GM15510 (cell line): Measurements from ENCODE around the gene FOXO3.
A peak's percentile ranks its signal among the peaks of the same experiment; 100 is the strongest.

ENCODE experiments used
- POLR2A ChIP-seq: IDR thresholded peaks from 3 replicates; pipeline ENCODE4 v1.6.1; 2011; ENCODE audit warnings: borderline replicate concordance; ENCODE audit not compliant: insufficient read length; ENCODE audit errors: extremely low read depth

The FOXO3 gene

DNA sequence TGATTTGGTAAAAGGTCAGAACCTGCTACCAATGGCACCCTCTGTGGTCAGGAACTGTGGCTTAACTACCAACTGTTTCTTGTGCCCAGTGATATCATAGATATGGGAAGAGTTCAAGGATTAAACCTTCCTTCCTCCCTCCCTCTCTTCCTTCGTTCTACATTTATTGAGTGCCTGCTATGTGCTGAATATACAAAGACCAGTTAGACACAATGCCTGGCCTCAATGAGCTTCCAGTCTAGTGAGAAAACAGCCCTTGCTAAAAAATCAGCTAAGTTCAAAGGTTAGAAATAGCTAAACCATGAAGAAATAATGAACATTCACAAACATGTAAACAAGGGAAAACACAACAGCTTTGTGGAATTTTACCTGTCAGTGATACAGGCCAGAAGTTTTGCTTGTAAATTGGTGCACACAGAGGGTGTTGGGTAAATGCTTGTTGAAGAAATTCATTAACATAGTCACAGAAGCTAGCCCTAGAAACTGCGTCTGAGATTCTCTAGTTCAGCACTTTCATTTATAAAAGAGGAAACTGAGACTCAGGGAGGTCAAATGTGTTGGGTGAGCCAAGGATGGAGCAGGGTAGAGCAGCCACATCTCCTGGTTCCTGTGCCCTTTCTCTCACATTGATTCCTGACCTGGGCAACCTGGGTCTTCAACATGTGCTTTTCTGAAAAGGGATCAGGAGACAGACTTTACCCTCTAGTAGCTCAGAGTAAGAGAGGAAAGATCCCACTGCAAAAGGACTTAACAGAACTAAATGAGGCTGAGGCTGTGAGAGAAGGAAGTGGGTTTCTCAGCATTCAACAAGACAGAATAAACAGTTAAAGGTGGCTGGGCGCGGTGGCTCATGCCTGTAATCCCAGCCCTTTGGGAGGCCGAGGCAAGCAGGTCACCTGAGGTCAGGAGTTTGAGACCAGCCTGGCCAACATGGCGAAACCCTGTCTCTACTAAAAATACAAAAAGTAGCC is 14.4 kb upstream of the FOXO3 start:
- TF ChIP-seq POLR2A, result no peak

DNA sequence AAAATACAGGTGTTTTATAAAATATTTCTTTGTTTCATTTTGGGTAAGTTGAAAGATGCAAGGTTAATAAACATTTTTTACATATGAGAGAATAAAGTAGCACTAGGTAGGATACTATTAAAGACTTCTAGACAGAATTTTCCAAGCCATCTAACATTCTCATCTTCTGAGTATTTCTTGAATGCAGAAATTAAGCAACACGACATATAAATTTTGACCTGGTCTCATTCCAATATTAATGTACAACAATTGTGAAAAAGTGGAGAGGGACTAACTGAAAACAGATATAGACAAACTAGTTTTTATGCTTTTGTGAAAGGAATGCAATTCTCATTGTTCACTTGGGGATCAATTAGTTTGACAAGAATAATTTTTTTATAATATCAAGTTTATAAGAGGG is 11.5 kb upstream of the FOXO3 start:
- TF ChIP-seq POLR2A, result no peak

DNA sequence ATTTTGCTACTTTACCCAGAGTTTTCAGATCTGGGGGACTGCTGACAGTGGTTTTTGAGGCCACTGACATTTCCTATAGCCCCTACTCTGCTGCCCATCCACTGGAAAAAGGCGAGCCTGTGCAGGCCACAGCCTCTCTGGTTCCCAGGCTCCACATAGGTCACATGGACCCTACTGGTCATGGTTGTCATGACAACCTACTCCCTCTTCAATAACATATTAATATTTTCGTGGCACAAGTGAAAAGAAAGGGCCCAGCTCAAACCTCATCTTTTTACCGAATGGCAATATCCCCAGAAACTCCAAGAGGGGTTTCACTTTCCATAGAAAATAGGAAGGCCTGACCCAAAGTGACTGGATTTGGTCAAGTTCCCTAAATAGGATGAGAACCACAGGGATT is 11.0 kb upstream of the FOXO3 start:
- TF ChIP-seq POLR2A, result no peak

DNA sequence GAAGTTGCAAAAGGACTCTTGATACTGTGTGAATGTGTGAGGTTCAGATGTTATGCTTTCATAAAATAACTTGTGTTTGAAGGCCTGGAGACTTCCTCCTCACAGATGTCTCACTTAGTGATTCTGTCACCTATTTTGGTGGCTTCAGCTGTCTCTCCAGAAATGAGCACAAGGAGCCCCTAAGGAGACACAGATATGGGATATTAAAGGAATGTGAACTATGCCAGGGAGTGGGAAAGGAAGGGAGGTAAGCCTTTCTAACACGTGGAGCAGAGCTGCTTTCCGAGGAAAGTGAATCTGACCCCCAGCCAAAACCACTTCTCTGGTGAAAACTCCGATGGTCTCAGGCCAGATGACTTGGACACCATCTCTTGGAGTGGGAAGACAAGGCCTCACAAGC is 10.5 kb upstream of the FOXO3 start:
- TF ChIP-seq POLR2A, result no peak

DNA sequence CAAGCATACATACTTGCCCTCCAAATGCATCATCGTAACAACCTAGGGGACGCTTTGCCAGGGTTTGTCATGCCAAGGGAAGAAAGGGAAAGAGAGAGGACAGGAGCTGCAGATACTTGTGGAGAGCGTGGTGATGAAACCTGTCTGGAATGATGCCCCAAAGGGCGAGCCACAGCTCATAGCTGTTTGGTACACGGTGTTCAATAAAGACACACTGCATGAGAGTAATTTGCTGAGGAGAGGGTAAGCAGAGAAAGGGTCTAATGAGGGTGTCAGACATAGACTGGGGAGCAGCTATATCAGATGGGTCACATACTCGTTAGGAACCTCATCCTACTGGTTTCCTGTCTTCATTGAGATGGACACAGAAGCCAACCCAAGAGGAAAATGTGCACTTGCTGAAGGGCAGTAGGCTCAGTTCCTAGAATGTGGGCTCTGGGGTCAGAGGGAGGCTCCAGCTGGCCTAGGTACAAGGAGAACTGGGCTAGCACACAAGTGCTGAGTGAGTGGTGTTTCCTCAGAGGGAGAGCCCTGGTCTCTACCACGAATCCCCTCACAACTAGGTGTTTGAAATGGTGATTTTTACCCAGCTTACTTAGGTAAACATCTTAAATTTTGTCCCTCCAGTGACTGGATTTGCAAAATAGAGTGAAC is 5.2 kb upstream of the FOXO3 start:
- no peak for TF ChIP-seq POLR2A

DNA sequence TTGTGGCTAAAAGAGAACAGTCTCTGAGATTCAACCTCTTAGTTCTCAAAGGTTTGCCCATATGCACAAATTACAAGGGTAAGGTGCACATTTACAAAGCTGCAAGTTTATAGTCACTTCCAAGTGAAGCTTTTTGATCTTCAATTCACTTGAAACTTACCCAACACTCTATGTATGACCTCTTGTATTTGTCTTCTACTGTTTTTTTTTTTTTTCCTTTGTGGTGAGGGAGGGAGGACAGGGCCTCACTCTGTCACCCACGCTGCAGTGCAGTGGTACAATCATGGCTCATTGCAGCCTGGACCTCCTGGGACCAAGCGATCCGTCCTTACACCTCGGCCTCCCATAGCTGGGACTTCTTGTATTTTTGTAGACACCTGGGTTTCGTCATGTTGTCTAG is 4.5 kb upstream of the FOXO3 start:
- no peak for TF ChIP-seq POLR2A

DNA sequence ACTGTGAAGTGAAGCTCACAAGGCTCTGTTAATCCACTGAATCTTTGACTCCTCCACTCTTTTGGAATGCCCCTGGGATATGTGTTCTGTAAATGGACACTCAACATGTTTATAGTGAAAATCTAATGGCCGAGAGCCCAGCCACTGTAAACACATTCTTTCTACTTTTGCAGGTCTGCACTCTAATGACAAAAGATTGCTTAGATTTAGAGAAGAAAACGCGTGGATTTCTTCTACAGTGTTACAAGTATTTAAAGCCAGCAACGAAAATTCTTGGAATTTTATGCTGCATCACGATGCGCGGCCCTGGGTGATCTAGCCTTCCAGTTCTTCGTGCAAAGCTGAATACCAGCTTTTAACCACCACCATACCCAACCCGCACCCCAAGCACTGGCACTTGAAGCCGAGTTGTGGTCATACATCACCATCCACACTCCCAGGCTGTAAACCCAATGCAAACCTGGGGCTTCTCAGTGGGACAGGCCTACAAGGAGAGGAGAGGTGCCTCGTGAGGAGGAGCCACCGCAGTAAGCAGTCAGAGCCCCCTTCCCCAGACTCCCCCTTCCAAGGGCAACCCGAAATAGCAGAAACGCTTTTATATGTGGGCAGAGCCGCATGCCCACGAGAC is 3.7 kb upstream of the FOXO3 start:
- no peak for TF ChIP-seq POLR2A

DNA sequence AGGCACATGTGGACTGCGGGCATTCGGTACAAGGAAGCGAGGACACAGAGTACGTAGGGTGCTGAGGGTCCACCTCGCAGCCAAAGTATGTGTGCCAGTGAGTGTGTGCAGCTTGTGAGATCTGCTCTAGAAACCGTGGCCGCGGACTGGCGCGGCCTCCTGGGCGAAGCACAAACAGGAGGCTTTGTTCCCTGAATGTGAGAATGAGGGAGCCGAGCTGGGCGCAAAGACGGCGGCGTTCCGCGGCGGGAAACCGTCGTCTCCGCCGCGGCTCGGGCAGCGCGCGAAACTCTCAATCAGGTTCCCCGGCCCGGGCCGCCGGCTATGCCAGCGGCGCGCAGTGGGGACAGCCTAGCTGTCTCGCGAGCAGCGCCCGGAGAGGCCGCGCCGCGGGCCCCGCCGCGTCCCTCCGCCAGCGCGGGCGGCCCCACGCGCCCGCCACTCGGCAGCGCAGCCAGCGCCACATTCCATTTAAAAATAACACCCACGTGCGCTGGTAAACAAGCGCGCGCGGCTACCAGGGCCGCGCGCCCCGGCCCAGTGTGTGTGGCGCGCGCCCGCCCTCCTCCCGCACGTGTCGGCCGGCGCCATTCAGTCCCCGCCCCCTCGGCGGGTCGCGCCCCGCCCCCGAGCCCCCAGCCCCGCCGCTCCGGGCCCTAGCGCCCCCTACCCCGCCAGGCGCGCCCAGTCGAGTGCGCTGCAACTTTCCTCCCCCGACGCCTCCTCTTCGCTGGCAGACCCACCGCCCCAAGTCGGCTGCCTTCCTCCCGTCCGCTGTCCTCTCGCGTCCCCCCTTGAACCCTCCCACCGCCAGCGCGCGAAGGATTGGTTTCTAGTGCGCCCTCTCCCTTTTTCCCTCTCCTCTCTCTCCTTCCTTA is 3.0 kb upstream of the FOXO3 start:
- no peak for TF ChIP-seq POLR2A

DNA sequence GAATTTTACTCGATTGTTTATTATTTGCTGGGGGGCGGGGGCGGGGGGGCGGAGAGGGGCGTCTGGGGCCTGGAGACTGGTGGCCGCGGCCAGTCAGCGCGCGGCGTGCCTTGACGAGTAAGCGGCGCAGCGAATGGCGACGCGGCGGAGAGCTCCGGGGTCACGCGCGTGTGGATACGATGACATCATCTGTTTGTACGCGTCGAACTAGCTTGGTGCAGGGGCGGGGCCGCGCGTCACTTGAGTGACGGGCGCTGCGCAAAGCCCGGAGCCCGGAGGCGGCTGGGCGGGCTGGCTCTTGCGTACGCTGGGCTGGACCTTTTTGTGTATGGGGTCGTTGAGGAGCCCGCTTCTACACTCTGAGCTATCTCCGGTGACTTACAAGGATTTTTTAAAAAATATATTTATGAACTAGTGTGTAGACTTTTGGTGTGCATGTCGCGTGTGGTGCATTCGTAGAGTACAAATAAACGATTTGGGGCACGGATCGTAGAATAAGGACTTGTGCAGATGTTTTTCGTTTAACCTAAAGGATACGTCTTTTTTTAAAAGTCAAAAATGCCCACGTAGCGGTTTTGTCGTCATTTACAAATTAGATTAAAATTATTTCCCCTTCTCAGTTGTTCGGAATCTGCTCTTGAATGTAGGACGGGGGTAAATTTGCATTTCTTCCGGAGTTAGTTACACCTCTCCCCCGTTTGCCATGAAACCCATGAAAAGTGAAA is 2.2 kb upstream of the FOXO3 start:
- TF ChIP-seq POLR2A, result no peak

DNA sequence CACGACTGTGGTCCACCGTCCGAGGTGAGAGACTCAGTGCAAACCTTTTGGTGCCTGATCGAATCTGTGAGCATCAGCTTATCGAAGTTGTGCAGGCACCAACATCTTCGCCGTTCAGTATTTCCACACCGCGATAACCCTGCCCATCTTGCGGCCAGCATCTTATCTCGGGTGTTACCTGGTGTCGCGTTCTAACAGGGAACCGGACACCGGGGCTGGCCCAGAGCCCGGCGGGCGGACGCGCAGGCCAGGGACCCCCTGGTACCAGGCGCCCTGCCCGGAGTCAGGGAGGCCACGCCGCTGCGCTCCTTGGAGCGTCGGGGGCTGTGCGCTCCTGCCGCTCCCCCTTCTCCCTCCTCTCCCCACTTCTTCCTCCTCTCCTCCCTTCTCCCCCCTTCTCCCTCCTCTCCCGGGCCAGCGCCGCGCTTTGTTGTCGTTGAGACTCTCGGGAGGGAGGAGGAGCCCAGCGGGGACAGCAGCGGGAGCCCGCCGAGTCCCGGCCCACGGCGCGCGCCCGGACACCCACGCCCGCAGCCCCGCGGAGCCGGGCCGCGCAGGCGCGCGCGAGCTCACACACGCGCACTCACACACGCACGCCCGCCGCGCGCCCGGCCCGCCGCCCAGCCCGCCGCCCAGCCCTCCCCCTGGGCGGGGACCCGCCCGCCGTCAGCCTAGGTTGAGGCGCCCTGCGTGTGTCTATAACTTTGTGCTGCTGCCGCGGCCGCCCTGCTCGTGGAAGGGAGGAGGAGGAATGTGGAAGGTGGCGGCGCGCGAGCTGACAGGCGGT is 1.4 kb upstream of the FOXO3 start:
- peak; percentile 26 for TF ChIP-seq POLR2A

DNA sequence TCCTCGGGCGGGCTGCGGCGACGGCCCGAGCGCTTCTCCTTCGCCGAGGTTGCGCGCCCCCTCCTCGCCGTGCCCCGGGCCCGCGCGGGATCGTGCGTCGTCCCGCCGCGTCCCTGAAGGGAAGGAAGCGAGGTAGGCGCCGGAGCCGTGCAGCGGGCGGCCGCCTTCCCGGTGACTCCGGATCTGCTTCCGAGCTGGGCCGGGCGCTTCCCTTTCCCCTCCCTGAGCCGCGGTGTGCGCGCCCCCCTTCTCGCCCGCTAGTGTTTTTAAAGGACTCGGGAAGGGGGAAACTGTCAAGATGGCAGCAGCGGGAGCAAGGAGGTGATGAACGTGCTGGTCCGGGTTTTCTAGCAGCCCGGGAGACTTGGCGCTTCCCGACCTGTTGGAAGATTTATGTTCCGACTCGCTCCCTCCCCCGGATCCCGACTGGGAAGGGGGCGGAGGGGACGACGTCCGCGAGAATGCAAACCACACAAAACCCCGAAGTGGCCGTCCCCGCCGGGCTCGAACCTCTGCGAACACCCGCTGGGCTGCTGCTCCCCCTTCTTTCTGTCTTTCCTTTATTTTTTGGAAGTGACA is 744 bp upstream of the FOXO3 start:
- no peak for TF ChIP-seq POLR2A

DNA sequence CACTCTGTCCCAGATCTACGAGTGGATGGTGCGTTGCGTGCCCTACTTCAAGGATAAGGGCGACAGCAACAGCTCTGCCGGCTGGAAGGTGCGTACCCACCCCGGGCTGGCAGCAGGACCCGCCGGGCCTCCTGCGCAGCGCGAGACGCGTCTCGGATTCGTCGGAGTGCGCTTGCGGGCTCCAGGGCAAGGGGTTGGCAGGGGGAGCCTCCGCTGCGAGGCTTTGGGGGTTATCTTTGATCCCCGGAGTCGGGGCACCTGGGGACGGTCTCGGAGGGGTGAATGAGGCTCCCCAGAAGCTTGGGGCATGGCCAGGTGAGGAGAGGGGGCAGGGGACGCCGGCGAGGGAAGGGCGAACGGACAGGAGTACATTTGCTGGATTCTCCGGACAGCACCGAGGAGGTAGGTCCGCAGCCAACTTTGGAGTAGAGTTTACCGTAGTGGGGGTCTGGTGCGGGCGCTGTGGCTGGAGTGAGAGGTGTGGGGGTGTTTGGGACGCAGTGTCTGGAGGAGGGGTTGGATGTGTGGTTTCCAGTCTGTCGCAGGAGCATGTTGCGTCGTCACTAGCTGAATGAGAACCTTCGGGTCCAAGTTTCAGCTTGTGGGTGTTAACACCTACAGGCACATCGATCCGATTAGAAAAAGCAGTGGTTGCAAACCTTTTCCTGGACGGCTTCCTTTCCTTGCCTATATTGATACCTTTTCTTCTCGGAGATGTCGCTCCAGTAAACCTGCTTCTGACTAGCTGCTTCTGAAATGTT is 1.2 kb downstream of the FOXO3 start:
- TF ChIP-seq POLR2A, result no peak

DNA sequence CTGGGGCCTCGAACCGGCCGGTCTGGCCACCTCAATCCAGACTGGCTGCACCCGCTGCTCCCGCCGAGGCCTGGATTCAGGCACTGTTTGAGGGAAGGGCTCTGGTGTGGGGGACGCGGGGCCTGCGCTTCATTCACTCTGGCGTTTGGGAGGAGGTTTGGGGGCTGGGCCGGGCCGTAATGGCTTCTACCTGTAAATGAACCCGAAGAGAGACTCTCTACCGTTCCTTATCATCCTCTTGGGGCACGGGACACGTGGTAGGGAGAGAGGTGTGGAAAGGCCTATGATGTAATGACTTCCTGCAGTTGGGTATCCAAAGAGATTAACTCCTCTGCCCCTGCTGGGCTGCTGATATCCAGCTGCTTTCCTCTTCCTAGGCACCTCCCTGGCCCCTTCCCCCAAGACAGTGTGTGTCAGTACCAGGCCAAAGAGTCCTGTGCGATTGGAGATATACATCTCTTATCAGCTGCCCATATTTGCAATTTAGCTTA is 1.8 kb downstream of the FOXO3 start:
- TF ChIP-seq POLR2A, result no peak

DNA sequence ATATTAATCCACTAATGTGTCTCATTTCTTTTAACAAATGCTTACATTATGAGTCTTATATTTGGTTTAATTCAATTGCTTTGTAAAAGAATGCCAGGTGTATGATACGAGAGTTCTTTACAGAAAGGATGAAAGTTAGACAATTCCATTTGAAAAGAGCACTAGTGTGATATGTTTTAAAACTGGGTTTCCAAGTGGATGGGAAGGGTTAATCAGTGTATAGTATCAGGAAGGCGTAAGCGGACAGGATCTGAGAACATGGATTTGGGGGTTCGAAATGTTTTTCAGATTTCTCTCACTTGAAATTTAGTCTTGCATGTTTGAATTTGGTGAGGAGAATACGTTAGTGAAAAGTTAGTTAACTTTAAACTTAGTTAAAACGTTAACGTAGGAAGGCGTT is 2.6 kb downstream of the FOXO3 start:
- no peak for TF ChIP-seq POLR2A
